OCI-LY7 (cell line): Measurements from ENCODE around the gene HPSE. TPM values are rescaled to one million over a fixed set of nuclear protein-coding genes. Genes with fewer than 3 reads are reported as not detected.

Experiments
- BruUV-seq: library from RNA; stranded (reverse); fragments of 400-500 nt; replicated peaks from 2 replicates; lab custom pipeline; 2021; lab: Mats Ljungman, UMichigan
- CTCF ChIA-PET: fragments of 300-600 bp; sonication (Branson Sonifier 250); formaldehyde crosslinking; loops from one replicate; lab custom pipeline; 2022; ENCODE audit warnings: antibody characterized with exemption; ENCODE audit not compliant: unreplicated experiment; lab: Charles Lee
- POLR2A ChIA-PET: fragments of 300-600 bp; sonication (Branson Sonifier 250); formaldehyde crosslinking; loops from one replicate; lab custom pipeline; 2022; ENCODE audit warnings: antibody characterized with exemption; lab: Charles Lee
- DNase-seq: peaks from one replicate; pipeline ENCODE4 v3.0.0-alpha.2; 2015; ENCODE audit warnings: low spot score
- H2AFZ ChIP-seq: fragments of 200-600 bp; sonication (generic), shearing (Covaris generic); 2 replicates; pipeline ENCODE4 v1.6.1; 2014; ENCODE audit warnings: mild to moderate bottlenecking, antibody characterized with exemption, low read length, moderate library complexity
- H3K27ac ChIP-seq: fragments of 200-600 bp; sonication (generic); 2 replicates; pipeline ENCODE4 v1.5.1; 2014; ENCODE audit warnings: mixed run types, low read depth, mild to moderate bottlenecking, moderate library complexity, low read length, inconsistent platforms; ENCODE audit not compliant: poor library complexity, severe bottlenecking
- H3K36me3 ChIP-seq: fragments of 200-600 bp; sonication (generic); 2 replicates; pipeline ENCODE4 v1.6.1; 2014; ENCODE audit warnings: mild to moderate bottlenecking, antibody characterized with exemption, low read length, moderate library complexity, mixed read lengths; ENCODE audit not compliant: insufficient read depth
- H3K4me1 ChIP-seq: fragments of 200-600 bp; sonication (generic); 2 replicates; pipeline ENCODE4 v1.5.1; 2014; ENCODE audit warnings: mild to moderate bottlenecking, low read length; ENCODE audit not compliant: insufficient read depth, poor library complexity, severe bottlenecking
- H3K4me2 ChIP-seq: fragments of 200-600 bp; sonication (generic); 2 replicates; pipeline ENCODE4 v1.6.1; 2014; ENCODE audit warnings: mild to moderate bottlenecking, low read length
- H3K4me3 ChIP-seq: fragments of 200-600 bp; sonication (generic); 2 replicates; pipeline ENCODE4 v1.5.1; 2014; ENCODE audit warnings: mild to moderate bottlenecking, low read depth, low read length; ENCODE audit not compliant: poor library complexity, severe bottlenecking
- H3K79me2 ChIP-seq: fragments of 200-600 bp; sonication (generic); 2 replicates; pipeline ENCODE4 v1.6.1; 2016; ENCODE audit warnings: low read depth, mild to moderate bottlenecking, low read length, moderate library complexity, mixed read lengths; ENCODE audit not compliant: insufficient read depth
- H3K9me2 ChIP-seq: fragments of 200-600 bp; sonication (generic); 2 replicates; pipeline ENCODE4 v1.6.1; 2016; ENCODE audit warnings: mild to moderate bottlenecking, low read length, mixed read lengths; ENCODE audit not compliant: insufficient read depth
- H3K9me3 ChIP-seq: fragments of 200-600 bp; sonication (generic); 2 replicates; pipeline ENCODE4 v1.6.1; 2014; ENCODE audit warnings: mild to moderate bottlenecking, mixed run types, low read length, mixed read lengths
- H4K20me1 ChIP-seq: fragments of 200-600 bp; sonication (generic); 2 replicates; pipeline ENCODE4 v1.6.1; 2014; ENCODE audit warnings: mild to moderate bottlenecking, antibody characterized with exemption, low read length, moderate library complexity, mixed read lengths; ENCODE audit not compliant: insufficient read depth
- EZH2phosphoT487 ChIP-seq: fragments of 200-600 bp; sonication (generic); IDR thresholded peaks from 2 replicates; pipeline ENCODE4 v1.6.1; 2018; ENCODE audit warnings: low read depth, borderline replicate concordance, mild to moderate bottlenecking, mixed run types, antibody characterized with exemption, low read length, moderate library complexity, mixed read lengths
- intact Hi-C: fragments of 100-400 bp; cut with micrococcal nuclease; formaldehyde crosslinking; loops from one replicate; pipeline ENCODE4 v1.10.0; 2022; ENCODE audit not compliant: unreplicated experiment
- total RNA-seq, 2 experiments: library from RNA; depleted of rRNA in 1 of 2; stranded (reverse); fragments of >200 nt in 1 of 2; shearing (Covaris generic) in 1 of 2; gene quantifications; 2 replicates each; pipeline ENCODE4 v1.2.3, GENCODE V29; 2014 to 2022
- TF ChIP-seq, protein P1 (sequence below): fragments of 200-600 bp; sonication (generic); conservative IDR thresholded peaks from 2 replicates; pipeline ENCODE4 v1.5.1; 2014; ENCODE audit warnings: mild to moderate bottlenecking, antibody characterized with exemption, low read length, moderate library complexity, mixed read lengths

HPSE gene
- total RNA-seq, 2 experiments from 2014 or later = 2.4 to 3.1 TPM

DNA sequence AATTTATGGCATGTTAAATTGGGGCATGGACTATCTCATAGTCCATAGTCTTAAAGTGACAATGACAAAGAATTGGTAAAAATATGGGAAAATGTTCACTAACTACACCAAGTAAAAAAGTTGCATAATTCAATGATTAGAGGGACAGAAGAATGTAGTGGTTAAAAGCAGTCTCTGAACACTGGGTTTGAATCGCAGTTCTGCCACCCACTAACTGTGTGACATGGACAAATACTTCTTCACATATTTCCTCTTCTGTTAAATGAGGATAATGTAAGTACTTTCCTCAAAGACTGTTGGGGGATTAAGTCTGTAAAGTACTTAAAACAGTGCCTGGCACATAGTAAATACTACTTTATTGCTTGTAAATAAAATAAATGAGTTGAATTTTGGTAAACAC is 65.4 kb downstream of the HPSE start:
- Histone ChIP-seq H3K9me3 (no peaks in the 10 kb centered on the region), H3K9me2 (no peaks in the 10 kb centered on the region), H2AFZ (no peak overlapping the region), H4K20me1 (no peaks in the 10 kb centered on the region), H3K36me3 (peaks cover 89% of the 10 kb centered on the region), H3K79me2 (no peaks in the 10 kb centered on the region), H3K4me3 (no peak overlapping the region), H3K4me2 (no peak overlapping the region), H3K4me1 (no peaks in the 10 kb centered on the region), H3K27ac (no peak overlapping the region)
- intact Hi-C loops = no loop called here
- TF ChIP-seq EZH2phosphoT487 = no peak
- TF ChIP-seq, protein P1, sequence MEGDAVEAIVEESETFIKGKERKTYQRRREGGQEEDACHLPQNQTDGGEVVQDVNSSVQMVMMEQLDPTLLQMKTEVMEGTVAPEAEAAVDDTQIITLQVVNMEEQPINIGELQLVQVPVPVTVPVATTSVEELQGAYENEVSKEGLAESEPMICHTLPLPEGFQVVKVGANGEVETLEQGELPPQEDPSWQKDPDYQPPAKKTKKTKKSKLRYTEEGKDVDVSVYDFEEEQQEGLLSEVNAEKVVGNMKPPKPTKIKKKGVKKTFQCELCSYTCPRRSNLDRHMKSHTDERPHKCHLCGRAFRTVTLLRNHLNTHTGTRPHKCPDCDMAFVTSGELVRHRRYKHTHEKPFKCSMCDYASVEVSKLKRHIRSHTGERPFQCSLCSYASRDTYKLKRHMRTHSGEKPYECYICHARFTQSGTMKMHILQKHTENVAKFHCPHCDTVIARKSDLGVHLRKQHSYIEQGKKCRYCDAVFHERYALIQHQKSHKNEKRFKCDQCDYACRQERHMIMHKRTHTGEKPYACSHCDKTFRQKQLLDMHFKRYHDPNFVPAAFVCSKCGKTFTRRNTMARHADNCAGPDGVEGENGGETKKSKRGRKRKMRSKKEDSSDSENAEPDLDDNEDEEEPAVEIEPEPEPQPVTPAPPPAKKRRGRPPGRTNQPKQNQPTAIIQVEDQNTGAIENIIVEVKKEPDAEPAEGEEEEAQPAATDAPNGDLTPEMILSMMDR = no peak
- BruUV-seq = no TSS peak
- DNase-seq = no peak
- ChIA-PET CTCF (no interaction called here), POLR2A (no interaction called here)

- H3K4me1 ChIP-seq = no peaks in the 10 kb centered on the region
- intact Hi-C loops = no loop called here
- peaks cover 85% of the 10 kb centered on the region for H3K36me3 ChIP-seq
- H3K4me3 ChIP-seq = no peak overlapping the region
- ChIA-PET CTCF (interaction anchor here (1.2 kb wide), 1 partner anchor 12 kb away, joined by 3 read pairs; no protein-coding TSS in a partner anchor), POLR2A (interaction anchor here (1.0 to 2.7 kb wide), 3 partner anchors 12 to 233 kb away, joined by 3 to 12 read pairs (median 11); partner anchors contain the start of gene COPS4)
- TF ChIP-seq, protein P1 = no peak
- TF ChIP-seq EZH2phosphoT487 = no peak
- H4K20me1 ChIP-seq = no peaks in the 10 kb centered on the region
- H3K9me2 ChIP-seq = no peaks in the 10 kb centered on the region
- H3K9me3 ChIP-seq = no peaks in the 10 kb centered on the region
- H3K79me2 ChIP-seq = no peaks in the 10 kb centered on the region
- BruUV-seq = no TSS peak
- no peak overlapping the region for H3K4me2 ChIP-seq
- no peak overlapping the region for H2AFZ ChIP-seq
- H3K27ac ChIP-seq = no peak overlapping the region
- no peak for DNase-seq
These were observed 66.2 kb downstream of the HPSE start for GRCh38 chr4:83268491-83268890.

DNA sequence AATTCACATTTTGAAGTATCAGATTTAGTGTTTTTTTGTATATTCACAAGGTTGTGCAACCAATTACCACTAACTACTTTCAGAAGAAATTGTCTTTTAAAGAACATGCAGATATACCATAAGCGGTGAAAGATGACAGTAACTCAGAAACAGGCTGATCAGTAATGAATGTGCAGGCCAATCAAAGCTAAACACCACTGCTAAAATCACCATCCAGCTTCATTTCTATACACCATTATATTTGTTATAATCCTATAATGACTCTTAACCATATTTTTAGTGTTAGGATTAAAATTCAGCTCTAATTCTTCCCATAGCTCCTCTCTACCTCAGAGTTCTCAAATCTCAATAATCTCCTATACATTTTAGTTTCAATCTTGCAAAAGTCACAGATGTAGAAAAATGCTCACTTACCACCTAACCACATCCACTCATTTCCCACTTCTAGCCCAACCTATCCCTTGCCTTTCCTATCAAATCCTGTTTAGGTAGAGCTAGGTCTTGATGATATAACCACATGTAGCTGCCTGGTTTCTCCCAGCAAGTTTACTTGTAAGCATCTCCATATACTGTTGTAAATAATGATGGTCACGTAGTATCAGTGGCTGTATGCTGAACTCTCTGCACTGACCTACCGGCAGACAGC is 66.7 kb downstream of the HPSE start:
- H3K36me3 ChIP-seq = peaks cover 85% of the 10 kb centered on the region
- H3K79me2 ChIP-seq = no peaks in the 10 kb centered on the region
- no peak for TF ChIP-seq EZH2phosphoT487
- TF ChIP-seq, protein P1 = no peak
- intact Hi-C loops = no loop called here
- no peak overlapping the region for H2AFZ ChIP-seq
- DNase-seq = no peak
- no peaks in the 10 kb centered on the region for H3K9me2 ChIP-seq
- no peaks in the 10 kb centered on the region for H3K4me1 ChIP-seq
- H4K20me1 ChIP-seq = no peaks in the 10 kb centered on the region
- POLR2A ChIA-PET = interaction anchor here (1.0 to 2.7 kb wide), 3 partner anchors 12 to 232 kb away, joined by 3 to 12 read pairs (median 11); partner anchors contain the start of gene COPS4
- no peak overlapping the region for H3K4me2 ChIP-seq
- BruUV-seq = no TSS peak
- no peak overlapping the region for H3K27ac ChIP-seq
- no peak overlapping the region for H3K4me3 ChIP-seq
- CTCF ChIA-PET = interaction anchor here (1.2 kb wide), 1 partner anchor 12 kb away, joined by 3 read pairs; no protein-coding TSS in a partner anchor
- H3K9me3 ChIP-seq = no peaks in the 10 kb centered on the region
